Measurements from ENCODE around the gene FOXM1.

DNA sequence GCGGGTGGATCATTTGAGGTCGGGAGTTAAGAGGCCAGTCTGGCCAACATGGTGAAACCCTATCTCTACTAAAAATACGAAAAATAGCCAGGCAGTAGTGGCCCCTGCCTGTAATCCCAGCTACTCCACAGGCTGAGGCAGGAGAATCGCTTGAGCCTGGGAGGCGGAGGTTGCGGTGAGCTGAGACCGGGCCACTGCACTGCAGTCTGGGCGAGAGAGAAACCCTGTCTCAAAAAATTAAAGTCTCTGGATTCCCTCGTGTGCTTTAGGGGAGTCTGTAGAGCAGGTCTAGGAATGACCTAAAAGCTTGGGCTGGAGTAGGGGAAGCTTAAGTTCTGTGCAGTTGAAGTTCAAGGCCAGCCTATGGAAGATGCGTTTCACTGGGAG lies 13.0 kb upstream of the FOXM1 start:
- TF ChIP-seq, protein P1, sequence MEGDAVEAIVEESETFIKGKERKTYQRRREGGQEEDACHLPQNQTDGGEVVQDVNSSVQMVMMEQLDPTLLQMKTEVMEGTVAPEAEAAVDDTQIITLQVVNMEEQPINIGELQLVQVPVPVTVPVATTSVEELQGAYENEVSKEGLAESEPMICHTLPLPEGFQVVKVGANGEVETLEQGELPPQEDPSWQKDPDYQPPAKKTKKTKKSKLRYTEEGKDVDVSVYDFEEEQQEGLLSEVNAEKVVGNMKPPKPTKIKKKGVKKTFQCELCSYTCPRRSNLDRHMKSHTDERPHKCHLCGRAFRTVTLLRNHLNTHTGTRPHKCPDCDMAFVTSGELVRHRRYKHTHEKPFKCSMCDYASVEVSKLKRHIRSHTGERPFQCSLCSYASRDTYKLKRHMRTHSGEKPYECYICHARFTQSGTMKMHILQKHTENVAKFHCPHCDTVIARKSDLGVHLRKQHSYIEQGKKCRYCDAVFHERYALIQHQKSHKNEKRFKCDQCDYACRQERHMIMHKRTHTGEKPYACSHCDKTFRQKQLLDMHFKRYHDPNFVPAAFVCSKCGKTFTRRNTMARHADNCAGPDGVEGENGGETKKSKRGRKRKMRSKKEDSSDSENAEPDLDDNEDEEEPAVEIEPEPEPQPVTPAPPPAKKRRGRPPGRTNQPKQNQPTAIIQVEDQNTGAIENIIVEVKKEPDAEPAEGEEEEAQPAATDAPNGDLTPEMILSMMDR (IDR thresholded peaks at IDR 0.05) = no peak
- no peak for TF ChIP-seq POLR2A (IDR thresholded peaks at IDR 0.05)
